NCI-H446 (cell line): ENCODE results near the gene DPP8.
A peak's percentile ranks its signal among the peaks of the same experiment; 100 is the strongest.
"Not testable (repeated sequence)": the region's sequence is repeated elsewhere in the genome, so short reads cannot be mapped to it uniquely, and the experiment has no call there.

ENCODE experiments used
- DNase-seq, 2 experiments: peaks; one replicate each; lab custom pipeline; 2025; lab: John Stamatoyannopoulos, UW

Gene DPP8

DNA sequence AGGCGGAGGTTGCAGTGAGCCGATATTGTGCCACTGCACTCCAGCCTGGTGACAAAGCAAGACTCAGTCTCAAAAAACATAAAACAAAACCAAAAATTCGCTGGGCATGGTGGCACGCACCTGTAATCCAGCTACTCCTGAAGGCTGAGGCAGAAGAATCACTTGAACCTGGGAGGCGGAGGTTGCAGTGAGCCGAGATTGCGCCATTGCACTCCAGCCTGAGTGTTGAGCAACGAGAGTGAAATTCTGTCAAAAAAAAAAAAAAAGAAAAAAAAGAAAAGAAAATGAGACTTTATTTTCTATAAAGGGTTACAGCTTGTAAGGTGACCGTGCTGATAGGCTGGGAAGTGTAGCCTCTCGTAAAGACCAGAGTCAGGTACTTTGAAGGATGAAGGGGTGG lies 6.7 kb upstream of the DPP8 start:
- DNase-seq, result no peak

DNA sequence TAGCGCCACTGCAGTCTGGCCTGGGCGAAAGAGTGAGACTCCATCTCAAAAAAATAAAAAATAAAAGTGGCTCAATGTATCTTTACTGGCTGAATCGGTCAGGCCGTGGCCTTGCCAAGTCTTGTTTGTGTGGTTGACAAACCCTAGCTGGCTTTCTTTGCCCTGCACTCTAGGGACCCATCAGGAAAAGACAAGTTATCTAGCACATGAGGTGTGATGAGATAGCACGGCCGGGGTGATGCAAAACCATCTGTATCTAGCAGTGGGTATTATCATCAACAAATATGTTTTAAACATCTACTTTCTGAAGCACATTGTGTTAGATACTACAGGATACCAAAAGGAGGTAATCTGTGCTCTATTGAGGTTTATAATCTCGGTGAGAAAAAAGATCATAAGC lies 3.9 kb upstream of the DPP8 start:
- DNase-seq, result no peak

DNA sequence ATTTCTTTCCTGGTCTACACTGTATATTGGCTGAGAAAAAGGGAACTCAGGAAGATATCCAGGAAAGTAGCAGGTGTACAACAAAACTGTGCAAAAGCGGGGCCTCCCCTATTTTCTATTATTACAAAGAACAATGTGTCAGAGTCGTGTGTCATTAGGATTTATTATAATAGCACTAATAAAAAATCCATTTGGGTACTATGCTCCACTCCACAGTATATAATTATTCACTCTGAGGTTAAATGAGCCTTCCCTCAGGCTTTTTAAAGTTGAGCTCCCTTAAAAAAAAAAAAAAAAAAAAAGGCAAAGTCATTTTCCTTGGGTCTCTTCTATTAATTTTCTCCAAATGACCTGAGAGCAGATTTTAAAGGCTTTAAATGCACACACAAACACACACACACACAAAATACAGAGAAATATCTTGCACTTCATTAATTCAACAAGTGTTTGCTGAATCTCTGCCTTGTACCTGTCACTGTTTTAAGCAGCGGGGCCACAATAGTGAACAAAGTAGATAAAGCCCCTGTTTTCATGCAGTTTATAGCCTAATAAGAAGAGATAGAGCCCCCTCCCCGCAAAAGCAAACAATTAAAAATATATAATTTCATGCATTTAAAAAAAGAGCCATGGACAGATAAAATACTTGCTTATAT lies 1.3 kb upstream of the DPP8 start:
- no peak for DNase-seq

DNA sequence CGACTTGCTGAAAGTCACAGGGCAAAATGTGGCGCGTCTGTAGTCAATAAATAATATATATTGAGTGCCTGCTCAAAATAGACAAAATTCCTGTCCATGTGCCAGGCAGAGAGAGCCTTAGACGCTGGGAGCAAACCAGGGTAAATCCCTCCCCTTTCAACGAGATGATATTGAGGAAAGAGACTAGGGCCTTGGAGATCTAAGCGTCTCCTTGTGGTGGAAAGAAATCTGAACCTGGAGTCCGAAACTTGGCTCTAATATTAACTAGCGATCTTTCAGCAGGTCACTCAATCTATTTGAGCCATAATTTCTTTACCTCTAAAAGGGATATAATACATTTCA lies 348 bp upstream of the DPP8 start:
- no peak for DNase-seq

DNA sequence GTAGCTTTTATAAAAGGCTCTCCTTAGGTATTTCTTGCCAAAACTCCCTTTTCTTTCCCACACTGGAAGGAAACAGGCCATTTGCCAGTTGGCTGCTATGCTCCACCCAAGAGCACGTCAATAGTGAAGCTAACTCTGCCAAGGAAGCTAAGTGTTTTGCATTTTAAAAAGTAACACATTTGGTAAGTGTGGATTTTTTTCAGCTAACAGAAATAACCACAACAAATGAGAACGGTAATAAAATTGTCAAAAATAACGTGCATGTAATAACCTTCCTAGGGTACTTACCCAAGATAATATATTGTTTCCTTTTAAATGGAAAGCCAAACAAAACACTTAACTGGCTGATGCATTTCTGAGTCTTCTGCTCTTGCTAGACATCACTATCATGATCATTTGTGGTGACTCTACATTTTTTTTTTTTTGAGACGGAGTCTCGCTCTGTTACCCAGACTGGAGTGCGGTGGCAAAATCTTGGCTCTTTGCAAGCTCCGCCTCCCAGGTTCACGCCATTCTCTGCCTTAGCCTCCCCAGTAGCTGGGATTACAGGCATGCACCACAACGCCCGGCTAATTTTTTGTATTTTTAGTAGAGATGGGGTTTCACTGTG lies 4.6 kb downstream of the DPP8 start:
- peak in 1 of 2 experiments; percentile 13 for DNase-seq

DNA sequence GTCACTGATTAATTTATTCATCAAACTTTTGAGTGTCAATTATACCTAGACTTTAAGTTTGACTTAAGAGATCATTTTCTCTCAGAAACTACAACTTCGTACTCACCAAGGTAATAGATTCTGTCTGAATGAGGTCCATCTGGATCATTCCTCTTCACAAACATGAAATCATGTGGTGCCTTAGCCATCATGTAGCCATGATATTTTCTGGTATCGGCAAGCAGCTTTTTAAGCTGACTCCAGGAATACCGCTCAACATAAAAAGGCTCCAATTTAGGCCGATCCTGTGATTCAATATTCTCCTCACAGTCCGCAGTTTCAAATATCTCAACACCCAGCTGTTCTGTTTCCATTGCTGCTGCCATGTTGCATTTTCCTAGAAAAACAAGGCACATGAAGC lies 5.3 kb downstream of the DPP8 start:
- DNase-seq, result no peak

DNA sequence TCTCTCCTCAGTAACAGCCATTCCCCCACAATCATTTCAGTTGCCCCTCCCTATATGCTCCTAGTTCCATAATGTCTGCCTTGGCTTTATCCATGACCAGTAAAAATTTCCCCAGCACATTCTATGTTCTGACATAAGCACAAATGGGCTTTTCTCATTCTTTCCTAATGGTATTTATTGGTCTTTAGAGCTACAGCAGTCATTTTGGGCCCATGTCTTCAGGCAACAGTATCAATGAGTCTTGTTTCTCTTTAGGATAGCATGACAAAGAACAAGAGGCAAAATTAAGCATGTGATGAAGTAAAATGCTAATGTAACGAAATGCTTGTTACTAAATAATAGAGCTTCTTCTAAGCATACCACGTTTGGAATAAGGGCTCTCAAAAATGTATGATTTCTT lies 8.2 kb downstream of the DPP8 start:
- no peak for DNase-seq

DNA sequence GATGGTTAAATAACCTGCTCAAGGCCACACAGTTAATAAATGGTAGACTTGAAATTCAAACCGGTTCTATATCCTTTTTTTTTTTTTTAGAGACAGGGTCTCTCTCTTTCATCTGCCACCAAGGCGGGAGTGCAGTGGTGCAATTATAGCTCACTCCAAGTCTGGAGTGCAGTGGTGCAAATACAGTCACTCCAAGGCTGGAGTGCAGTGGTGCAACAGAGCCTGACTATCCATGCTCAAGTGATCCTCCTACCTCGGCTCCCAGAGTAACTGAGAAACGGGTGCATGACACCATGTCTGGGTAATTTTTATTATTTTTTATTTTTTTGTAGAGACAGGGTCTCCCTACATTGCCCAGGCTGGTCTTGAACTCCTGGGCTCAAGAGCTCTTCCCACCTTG lies 23.4 kb downstream of the DPP8 start:
- DNase-seq, result no peak

DNA sequence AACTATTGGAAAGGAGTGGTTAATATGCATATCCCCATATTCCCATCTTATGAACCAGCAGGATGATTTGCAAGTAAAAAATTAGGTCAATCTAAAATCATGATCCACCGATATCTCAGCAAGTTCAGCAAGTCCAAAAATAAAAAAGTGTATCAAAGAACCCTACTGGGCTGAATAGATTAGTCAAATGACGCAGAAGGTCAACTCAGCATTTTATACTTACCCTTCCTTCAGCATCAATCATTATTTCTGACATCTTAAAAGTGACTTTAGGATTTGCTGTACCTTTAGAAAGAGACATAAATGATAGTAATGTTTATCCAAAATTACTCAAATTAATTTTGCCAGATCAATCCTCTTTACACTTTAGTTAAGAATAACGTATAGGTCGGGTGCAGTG lies 32.6 kb downstream of the DPP8 start:
- no peak for DNase-seq

DNA sequence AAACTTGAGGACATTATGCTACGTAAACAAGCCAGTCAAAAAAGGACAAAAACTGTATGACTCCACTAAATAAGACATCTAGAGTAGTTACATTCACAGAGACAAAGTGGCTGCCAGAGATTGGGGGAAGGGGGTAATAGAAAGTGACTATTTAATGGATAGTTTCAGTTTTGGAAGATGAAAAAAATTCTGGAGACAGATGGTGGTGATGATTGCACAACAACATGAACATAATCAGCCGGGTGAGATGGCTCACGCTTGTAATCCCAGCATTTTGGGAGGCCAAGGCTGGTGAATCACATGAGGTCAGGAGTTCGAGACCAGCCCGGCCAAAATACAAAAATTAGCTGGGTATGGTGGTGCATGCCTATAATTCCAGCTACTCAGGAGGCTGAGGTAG lies 40.6 kb downstream of the DPP8 start:
- DNase-seq, result peak in 1 of 2 experiments; percentile 19

DNA sequence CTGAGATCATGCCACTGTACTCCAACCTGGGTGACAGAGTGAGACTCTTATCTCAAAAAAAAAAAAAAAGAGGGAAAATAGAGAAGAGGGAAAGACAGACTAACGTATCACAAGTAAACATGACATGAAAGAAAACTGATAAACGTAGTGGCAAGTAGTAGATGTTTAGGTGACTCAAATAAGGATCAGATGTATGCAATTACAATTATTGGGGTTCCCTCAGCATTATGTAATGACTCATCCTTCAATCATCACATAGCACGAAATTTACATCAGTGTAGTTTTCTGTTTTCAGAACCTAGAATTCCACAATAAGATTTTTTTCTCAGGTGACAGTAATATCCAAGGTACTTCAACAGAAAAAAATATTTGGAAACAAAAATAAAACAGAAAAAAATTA lies 46.6 kb downstream of the DPP8 start:
- no peak for DNase-seq

DNA sequence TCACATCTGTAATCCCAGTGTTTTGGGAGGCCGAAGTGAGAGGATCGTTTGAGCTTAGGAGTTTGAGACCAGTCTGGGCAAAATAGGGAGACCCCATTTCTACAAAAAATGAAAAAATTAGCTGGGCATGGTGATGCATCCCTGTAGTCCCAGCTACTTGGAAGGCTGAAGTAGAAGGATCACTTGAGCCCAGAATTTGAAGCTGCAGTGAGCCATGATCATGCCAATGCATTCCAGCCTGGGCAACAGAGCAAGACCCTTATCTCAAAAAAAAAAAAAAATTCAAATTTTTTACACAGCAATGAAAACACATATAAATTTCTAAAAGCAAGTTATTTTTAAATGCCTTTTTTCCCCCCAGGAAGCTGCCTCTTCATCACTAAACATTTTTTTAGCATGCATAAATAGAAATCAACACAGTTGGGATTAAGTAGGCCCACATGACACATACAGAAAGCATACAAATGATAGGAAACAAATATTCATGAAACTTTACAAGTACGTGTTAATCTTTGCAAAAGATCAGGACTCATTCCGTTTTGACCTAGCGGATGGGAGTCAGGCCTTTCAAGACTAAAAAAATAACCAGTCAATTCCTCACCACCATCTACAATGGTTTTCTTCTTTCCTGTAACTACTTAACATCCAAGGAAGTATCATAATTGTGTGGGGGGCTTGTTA lies 49.1 kb downstream of the DPP8 start:
- no peak for DNase-seq

DNA sequence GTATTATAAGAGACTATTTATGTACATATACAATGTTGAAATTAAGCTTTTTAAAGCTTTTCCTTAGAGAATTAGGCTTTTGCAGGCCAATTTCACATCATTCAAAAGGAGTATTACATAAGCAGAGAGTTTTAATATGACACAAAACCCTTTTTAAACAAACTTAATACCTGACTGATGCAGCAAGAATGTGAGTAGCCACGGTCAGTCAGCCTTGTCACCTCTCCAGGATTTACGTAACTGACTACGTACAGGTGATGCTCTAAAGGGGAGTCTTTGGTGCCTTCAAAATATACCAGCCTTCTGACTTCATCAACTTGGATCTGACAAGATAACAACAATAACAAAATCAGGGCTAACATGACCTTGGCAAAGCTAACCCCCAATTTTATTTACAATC lies 50.6 kb downstream of the DPP8 start:
- DNase-seq, result no peak

DNA sequence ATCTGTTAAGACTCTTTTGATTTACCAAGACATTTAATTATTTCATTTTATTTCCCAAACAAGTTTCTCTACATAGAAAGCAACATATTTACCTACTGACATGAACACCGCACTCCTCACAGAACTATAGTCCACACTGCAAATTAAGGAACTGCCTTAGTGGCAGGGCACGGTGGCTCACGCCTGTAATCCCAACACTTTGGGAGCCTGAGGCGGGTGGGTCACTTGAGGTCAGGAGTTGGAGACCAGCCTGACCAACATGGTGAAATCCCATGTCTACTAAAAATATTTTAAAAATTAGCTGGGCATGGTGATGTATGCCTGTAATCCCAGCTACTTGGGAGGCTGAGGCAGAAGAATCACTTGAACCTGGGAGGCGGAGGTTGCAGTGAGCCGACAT lies 54.4 kb downstream of the DPP8 start:
- not testable (repeated sequence) for DNase-seq

DNA sequence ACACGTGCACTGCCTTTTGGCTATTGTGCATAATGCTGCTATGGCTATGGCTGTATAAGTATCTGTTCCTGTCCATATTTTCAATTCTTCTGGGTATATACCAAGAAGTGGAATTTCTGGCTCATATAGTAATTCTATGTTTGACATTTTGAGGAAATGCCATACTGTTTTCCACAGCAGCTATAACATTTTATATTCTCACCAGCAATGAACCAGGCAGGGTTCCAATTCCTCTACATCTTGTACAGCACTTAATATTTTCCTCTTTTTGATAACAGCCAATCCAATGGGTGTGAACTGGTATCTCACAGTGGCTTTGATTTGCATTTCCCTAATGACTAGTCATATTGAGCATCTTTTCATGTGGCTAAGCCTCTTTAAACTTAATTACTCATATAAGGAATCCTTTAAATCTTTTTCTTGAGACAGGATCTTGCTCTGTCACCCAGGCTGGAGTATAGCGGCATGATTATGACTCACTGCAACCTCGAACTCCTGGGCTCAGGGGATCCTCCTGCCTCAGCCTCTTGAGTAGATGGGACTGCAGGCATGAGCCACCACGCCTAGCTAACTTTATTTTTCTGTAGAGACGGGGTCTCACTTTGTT lies 56.6 kb downstream of the DPP8 start:
- DNase-seq, result no peak

DNA sequence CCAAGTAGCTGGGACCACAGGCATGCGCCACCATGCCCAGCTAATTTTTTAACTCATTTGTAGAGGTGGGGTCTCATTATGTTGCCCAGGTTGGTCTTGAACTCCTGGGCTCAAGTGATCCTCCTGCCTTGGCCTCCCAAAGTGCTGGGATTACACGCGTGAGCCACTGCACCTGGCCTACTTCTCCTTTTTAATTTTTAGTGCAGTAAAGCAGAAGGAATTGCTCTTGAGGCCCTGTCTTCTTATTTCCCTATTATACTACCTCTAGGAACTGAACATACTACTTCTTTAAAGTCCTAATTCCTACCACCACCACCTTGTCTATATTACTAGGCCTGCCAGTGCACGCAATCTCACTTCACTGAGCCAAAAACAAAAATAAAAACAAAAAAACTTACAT lies 62.2 kb downstream of the DPP8 start:
- not testable (repeated sequence) for DNase-seq

DNA sequence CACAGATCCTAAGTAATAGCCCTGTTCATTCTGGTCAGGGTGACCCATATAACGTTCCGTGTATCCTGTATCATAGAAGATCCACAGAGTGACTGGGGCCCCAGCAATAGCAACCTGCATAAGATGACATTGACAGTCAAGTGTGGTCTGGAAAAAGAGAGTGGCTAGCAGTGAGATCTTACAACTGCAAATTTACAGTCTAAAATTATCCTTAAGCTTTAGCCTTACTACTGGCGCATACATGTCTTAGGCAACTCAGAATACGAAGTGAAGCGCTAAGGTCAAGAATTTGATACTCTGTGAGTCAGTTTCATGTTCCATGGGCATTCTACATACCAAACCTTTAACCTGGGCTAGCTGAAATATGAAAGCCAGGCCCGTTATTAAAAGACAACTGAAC lies 65.5 kb downstream of the DPP8 start:
- DNase-seq, result no peak

DNA sequence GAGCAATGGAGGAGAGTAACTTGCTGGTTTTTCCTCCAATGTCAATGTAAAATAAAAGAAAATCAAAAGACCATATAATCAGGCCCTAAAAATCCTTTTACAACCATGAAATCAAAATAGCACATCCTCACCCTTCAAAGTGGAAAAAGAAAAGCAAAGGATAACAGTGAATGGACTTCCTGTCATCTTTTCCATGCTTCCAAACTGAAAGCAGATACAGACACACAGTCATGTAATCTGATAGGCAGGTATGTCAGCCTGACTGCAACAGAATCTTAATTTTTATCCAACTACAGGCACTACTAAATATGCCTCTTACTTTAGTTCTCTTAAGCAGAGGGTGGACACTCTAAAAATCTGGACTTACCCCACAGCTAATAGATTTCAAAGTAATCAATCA lies 66.9 kb downstream of the DPP8 start:
- no peak for DNase-seq

DNA sequence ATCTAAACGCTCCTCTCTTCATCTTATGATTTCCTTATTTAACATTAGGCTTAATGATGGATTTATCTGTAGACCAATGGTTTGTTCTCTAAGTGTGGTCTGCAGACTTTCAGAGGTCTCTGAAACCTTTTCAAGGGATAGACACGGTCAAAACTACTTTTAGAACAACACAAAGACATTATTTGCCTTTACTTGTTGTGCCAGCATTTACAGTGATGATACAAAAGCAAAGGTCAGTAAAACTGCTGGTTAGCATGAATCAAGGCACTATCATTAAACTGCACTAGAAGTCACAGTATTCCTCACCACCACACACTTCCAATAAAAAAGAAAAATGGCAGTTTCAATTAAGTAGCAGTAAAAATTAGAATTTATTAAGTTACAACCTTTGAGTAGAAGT lies 70.3 kb downstream of the DPP8 start:
- DNase-seq, result no peak

DNA sequence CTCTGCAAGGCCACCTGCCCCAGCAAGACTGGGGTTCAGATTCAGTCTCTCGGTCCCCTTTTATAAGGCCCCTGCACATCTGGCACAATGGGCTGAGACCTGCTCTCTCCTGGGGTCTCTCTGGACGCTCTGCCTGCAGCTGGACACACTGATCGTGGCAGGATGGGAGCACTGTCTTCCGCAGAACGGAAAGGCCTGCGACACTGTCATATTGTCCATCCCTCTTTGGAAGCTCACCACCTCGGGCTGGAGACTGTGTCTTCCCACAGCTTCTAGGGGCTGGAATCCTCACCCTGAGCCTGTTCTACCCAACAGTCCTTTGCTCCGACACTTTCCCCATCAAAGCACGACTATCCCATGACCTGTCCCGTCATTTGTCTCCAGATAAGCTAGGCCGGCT lies 83.3 kb downstream of the DPP8 start:
- no peak for DNase-seq

DNA sequence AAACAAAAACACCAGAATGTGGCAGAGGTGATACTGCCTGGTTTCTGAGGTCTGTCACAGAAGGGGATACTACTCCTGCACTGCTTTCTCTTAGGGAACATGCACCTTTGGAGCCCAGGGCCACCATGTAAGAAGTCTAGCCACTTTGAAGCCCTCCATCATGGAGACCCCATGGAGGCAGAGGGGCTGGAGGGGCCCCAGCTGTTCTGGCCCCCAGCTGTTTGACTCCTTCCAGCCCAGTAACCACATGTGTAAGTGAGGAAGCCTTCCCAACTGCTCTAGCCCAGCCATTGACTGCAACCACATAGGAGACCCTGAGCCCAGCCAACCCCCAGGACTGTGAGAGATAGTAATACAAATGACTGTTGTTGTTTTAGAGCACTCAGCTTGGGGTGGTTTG lies 85.8 kb downstream of the DPP8 start:
- DNase-seq, result no peak

DNA sequence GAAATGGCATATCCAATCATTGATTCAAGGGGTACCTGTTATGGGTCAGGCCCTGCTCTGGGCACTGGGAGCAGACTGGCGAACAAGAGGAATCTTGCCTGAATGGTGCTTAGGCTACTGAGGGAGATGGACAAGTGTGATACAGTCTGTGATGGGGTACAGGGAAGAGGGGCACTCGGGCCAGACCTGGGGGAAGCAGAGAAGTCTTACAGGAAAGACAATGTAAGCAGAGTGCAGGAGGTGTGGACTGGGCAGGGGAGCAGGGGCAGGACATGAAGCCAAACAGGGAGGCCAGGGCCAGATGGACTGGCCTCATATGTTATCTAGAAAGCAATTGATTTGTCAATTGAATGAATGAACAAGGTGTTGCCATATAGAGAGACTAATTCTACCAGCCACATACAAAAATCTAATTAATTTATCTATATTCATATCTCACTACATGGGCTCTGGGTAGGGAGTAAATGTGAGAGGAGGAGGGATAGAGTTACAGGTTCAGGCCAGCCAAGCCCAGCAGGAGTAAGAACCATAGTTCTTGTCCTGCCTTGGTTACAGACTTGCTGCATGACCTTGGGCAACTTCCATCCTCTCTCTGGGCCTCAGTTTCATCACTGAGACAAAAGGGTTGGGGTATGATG lies 91.2 kb downstream of the DPP8 start:
- no peak for DNase-seq

DNA sequence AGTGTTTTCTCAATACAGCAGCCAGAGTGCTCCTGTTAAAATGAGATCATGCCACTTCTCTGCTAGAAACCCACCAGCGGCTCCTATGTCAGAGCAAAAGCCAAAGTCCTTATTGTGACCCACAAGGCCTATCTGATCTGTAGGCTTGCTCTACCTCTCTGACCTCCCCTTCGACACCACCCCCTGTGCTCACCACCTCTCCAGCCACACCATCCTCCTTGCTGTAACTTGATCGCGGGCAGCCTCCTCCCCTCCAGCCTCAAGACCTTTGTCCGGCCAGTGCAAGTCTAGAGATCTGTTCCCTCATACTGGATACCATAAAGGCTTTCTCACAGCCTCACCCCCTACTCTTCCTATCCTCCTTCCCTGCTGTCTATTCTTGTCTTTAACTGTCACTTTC lies 92.8 kb downstream of the DPP8 start:
- no peak for DNase-seq
